ENCODE measurements around the gene WWP2.

Gene WWP2

GRCh38 chr16:69888005-69888590 lies 126.0 kb downstream of the WWP2 start:
- H3K4me3 ChIP-seq (ENCODE audit: control insufficient read depth, low read depth, low read length) = no peak overlapping the region
- DNase-seq (ENCODE audit: low read depth) = no peak

DNA sequence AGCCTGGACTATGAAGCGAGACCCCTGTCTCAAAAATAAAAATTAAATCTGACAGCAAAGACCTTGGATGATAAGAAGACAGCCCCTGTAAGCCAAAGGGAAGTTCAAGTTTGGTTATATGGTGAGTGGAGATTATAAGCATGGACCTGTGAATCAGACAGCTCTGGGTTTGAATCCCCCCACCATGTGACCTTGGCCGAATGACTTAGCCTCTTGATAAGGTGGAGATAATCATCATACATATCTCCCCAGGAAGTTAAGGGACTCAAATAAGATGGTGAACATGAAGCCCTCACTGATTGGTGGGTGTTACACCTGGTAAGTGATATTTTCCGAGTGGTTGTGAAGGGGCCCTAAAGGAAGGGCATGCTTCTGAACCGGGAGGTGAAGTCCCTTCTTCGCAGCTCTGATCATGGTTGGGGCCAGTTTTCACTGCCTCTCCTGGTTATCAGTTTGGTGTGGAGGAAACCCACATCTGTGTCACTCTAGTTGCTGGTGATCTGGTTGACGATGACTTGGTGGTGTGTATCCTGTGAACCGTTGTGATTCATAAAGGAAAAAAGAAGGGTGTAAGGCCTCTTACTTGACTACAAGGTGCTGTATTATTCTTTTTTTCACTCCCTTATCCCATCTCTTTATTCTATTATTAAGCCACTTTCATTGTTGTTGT lies 127.3 kb downstream of the WWP2 start:
- TF ChIP-seq, protein P1, sequence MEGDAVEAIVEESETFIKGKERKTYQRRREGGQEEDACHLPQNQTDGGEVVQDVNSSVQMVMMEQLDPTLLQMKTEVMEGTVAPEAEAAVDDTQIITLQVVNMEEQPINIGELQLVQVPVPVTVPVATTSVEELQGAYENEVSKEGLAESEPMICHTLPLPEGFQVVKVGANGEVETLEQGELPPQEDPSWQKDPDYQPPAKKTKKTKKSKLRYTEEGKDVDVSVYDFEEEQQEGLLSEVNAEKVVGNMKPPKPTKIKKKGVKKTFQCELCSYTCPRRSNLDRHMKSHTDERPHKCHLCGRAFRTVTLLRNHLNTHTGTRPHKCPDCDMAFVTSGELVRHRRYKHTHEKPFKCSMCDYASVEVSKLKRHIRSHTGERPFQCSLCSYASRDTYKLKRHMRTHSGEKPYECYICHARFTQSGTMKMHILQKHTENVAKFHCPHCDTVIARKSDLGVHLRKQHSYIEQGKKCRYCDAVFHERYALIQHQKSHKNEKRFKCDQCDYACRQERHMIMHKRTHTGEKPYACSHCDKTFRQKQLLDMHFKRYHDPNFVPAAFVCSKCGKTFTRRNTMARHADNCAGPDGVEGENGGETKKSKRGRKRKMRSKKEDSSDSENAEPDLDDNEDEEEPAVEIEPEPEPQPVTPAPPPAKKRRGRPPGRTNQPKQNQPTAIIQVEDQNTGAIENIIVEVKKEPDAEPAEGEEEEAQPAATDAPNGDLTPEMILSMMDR (IDR thresholded peaks at IDR 0.05; ENCODE audit: control insufficient read depth, insufficient read depth, low read depth, low read length, missing control alignments) = no peak

More at GRCh38 chr16:69888005-69888590, 126.0 kb downstream of the WWP2 start:
- TF ChIP-seq, protein P1 (IDR thresholded peaks at IDR 0.05; ENCODE audit: control insufficient read depth, insufficient read depth, low read depth, low read length, missing control alignments) = no peak

GRCh38 chr16:69890114-69890891 lies 128.2 kb downstream of the WWP2 start:
- no peak overlapping the region for H3K4me3 ChIP-seq (ENCODE audit: control insufficient read depth, low read depth, low read length)
- TF ChIP-seq, protein P1 (IDR thresholded peaks at IDR 0.05; ENCODE audit: control insufficient read depth, insufficient read depth, low read depth, low read length, missing control alignments) = no peak
- DNase-seq (ENCODE audit: low read depth) = no peak

More for the DNA sequence above, 127.3 kb downstream of the WWP2 start:
- DNase-seq (ENCODE audit: low read depth) = no peak
- H3K4me3 ChIP-seq (ENCODE audit: control insufficient read depth, low read depth, low read length) = no peak overlapping the region

- H3K4me3 ChIP-seq (ENCODE audit: control insufficient read depth, low read depth, low read length) = no peak overlapping the region
- DNase-seq (ENCODE audit: low read depth) = no peak
- TF ChIP-seq, protein P1 (IDR thresholded peaks at IDR 0.05; ENCODE audit: control insufficient read depth, insufficient read depth, low read depth, low read length, missing control alignments) = no peak
Observed at GRCh38 chr16:69890892-69891282, 128.8 kb downstream of the WWP2 start.

GRCh38 chr16:69892378-69892777 lies 130.2 kb downstream of the WWP2 start:
- DNase-seq (ENCODE audit: low read depth) = no peak
- TF ChIP-seq, protein P1 (IDR thresholded peaks at IDR 0.05; ENCODE audit: control insufficient read depth, insufficient read depth, low read depth, low read length, missing control alignments) = no peak
- H3K4me3 ChIP-seq (ENCODE audit: control insufficient read depth, low read depth, low read length) = no peak overlapping the region

GRCh38 chr16:69893106-69893505 lies 131.0 kb downstream of the WWP2 start:
- no peak overlapping the region for H3K4me3 ChIP-seq (ENCODE audit: control insufficient read depth, low read depth, low read length)
- TF ChIP-seq, protein P1 (IDR thresholded peaks at IDR 0.05; ENCODE audit: control insufficient read depth, insufficient read depth, low read depth, low read length, missing control alignments) = no peak
- no peak for DNase-seq (ENCODE audit: low read depth)

Measured in AG09309 (cell line).